Nephron progenitor cell (in vitro differentiated cells): Measurements from ENCODE around the gene ZMYND11.

Experiments used
- DNase-seq: peaks from one replicate; pipeline ENCODE4 v3.0.0; 2021
- H3K27ac Mint-ChIP-seq: 2 replicates; pipeline ENCODE4 v1.8.0; 2021; ENCODE audit warnings: mild to moderate bottlenecking, moderate library complexity, mixed read lengths
- H3K27me3 Mint-ChIP-seq: 2 replicates; pipeline ENCODE4 v1.8.0; 2021; ENCODE audit warnings: mild to moderate bottlenecking, low read depth, mixed read lengths; ENCODE audit not compliant: poor library complexity
- H3K36me3 Mint-ChIP-seq: 2 replicates; pipeline ENCODE4 v1.8.0; 2021; ENCODE audit warnings: low read depth, mixed read lengths
- H3K4me1 Mint-ChIP-seq: 2 replicates; pipeline ENCODE4 v1.8.0; 2021; ENCODE audit warnings: mixed read lengths
- H3K4me3 Mint-ChIP-seq: 2 replicates; pipeline ENCODE4 v1.8.0; 2021; ENCODE audit warnings: mild to moderate bottlenecking, moderate library complexity, mixed read lengths
- H3K9me3 Mint-ChIP-seq: 2 replicates; pipeline ENCODE4 v1.8.0; 2021; ENCODE audit warnings: mild to moderate bottlenecking, moderate library complexity, mixed read lengths
- TF ChIP-seq, protein P1 (sequence below): fragments of 200-600 bp; sonication (generic); IDR thresholded peaks from 2 replicates; pipeline ENCODE4 v1.5.0; 2021; ENCODE audit warnings: antibody characterized with exemption

ZMYND11 gene

DNA sequence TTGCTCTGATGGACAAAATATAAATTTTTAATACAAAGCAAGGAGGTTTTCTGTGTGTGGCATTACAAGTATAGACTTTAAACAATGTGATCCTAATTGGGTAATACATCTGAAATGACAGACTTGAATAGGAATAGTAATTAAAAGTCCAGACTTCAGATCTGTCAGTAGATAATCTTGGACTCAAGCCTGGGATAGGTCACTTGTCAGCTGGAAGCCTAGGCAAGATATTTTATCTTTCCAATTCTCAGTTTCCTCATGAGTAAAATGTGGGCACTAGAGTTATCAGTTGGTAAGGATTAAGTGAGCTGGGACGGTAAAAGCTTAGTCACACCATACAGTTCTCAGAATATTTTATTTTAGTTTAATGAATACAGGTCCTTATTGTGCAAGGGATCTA, 10.4 kb upstream of the ZMYND11 start:
- Mint-ChIP-seq H3K36me3 (peaks cover 13% of the 10 kb centered on the region), H3K4me1 (peaks cover 6% of the 10 kb centered on the region), H3K27me3 (peaks cover 8% of the 10 kb centered on the region), H3K27ac (no peak overlapping the region), H3K4me3 (no peak overlapping the region), H3K9me3 (peaks cover 54% of the 10 kb centered on the region)
- DNase-seq: no peak
- TF ChIP-seq, protein P1, sequence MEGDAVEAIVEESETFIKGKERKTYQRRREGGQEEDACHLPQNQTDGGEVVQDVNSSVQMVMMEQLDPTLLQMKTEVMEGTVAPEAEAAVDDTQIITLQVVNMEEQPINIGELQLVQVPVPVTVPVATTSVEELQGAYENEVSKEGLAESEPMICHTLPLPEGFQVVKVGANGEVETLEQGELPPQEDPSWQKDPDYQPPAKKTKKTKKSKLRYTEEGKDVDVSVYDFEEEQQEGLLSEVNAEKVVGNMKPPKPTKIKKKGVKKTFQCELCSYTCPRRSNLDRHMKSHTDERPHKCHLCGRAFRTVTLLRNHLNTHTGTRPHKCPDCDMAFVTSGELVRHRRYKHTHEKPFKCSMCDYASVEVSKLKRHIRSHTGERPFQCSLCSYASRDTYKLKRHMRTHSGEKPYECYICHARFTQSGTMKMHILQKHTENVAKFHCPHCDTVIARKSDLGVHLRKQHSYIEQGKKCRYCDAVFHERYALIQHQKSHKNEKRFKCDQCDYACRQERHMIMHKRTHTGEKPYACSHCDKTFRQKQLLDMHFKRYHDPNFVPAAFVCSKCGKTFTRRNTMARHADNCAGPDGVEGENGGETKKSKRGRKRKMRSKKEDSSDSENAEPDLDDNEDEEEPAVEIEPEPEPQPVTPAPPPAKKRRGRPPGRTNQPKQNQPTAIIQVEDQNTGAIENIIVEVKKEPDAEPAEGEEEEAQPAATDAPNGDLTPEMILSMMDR: no peak

DNA sequence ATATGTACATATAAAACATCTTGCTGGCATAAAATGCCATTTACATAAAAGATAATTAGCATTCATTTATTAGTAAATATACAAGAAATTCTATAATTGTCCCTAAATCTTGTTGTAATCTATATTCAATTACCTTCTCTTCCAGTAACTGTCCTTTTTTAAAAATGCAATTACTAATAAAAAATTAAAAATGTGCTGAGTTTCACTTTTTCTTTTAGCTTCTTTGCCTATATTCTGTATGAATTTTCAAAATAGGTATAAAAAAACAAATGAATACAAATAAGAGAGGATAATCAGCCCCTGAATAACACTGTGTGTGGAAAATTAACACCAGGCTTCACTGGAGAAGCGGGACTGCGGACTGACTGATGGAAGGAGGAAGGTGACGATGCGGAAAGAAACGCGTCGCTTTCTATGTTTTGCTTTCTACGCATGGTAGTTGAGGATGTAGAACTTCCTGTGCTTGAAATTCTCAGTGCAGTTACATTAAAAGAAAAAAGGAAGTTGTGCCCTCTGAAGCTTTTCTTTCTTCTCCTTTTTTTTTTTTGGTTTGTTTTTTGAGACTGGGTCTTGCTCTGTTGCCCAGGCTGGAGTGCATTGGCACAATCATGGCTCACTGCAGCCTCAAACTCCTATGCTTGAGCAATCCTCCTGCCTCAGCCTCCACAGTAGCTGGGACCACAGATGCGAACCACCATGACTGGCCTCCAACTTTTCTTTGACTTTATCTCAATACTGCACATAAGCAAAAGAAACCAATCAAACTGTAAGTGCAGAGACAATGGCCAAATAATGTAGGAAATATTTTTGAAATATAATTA, 7.4 kb upstream of the ZMYND11 start:
- peaks cover 22% of the 10 kb centered on the region for H3K4me1 Mint-ChIP-seq
- peaks cover 5% of the 10 kb centered on the region for H3K27me3 Mint-ChIP-seq
- H3K4me3 Mint-ChIP-seq: no peak overlapping the region
- H3K36me3 Mint-ChIP-seq: peaks cover 5% of the 10 kb centered on the region
- H3K9me3 Mint-ChIP-seq: peaks cover 27% of the 10 kb centered on the region
- H3K27ac Mint-ChIP-seq: no peak overlapping the region
- TF ChIP-seq, protein P1: no peak
- DNase-seq: no peak

DNA sequence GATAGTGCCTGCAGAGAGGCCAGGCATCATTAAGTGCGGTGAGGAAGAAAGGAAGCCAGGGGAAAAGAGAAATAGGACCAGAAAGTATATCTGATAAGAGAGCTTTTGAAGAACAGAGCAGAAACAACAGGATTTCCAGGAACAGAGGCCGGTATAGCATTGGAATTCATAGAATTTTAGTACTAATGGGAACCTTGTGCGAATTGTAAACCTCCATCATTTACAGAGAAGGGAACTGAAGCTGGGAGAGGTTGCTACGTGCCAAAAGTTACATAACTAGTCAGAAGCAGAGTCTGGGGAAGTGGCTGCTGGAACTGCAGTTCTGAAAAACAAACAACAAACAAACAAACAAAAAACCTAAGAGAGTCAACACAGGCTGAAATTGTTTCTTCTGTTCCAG, 5.4 kb upstream of the ZMYND11 start:
- Mint-ChIP-seq H3K4me1 (peaks cover 38% of the 10 kb centered on the region), H3K27ac (peak overlapping the region; percentile 60)
- no peak for DNase-seq

DNA sequence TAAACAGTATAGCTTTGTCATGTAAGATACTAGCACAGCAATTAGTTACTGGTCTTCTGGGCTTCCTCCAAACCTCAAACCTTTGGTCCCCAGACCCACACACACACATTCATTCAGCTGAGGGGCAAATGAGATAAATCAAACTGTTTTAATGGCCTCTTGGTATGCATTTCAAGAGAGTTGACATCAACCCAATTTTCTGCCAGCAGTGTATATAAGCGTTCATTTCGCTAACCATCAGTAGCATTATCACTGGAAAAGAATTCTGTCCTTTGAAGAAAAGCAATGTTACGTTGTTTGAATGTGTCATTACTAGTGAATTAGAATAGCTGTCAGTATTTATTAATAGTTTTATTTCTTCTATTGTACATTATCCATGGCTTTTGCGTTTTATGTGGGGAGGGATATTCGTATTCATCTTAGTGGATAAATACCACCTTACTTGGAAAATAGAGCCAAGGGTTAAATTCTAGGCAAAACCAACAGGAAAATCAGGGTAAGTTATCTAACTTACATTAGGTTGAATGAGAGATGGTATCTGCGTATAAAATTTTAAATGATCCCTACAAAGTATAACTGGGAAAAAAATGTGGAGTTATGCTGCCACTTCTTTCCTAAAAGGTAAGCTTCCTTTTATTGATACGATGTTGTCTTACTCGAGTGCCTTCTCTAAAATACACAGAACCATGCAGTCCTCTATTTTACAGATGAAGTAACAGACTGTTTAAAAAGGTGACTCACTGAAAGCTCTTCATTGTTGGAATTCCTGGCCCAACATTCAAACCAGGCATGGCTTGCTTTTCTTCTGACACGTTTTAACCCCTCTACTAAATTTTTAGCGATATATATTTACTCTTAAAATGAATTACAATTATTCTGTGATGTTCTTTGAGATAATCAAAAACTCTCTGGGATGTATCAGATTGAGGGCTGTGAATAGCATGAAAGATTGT, 2.0 kb upstream of the ZMYND11 start:
- H3K4me1 Mint-ChIP-seq: peaks cover 47% of the 10 kb centered on the region
- no peak overlapping the region for H3K27ac Mint-ChIP-seq
- H3K36me3 Mint-ChIP-seq: no peaks in the 10 kb centered on the region
- no peak for DNase-seq
- peak overlapping the region; percentile 89 for H3K4me3 Mint-ChIP-seq
- H3K9me3 Mint-ChIP-seq: no peaks in the 10 kb centered on the region
- peaks cover 10% of the 10 kb centered on the region for H3K27me3 Mint-ChIP-seq
- TF ChIP-seq, protein P1: no peak

More for the DNA sequence above, 5.4 kb upstream of the ZMYND11 start:
- Mint-ChIP-seq H3K36me3 (no peaks in the 10 kb centered on the region), H3K9me3 (peaks cover 15% of the 10 kb centered on the region), H3K27me3 (peaks cover 8% of the 10 kb centered on the region), H3K4me3 (no peak overlapping the region)
- TF ChIP-seq, protein P1: no peak

DNA sequence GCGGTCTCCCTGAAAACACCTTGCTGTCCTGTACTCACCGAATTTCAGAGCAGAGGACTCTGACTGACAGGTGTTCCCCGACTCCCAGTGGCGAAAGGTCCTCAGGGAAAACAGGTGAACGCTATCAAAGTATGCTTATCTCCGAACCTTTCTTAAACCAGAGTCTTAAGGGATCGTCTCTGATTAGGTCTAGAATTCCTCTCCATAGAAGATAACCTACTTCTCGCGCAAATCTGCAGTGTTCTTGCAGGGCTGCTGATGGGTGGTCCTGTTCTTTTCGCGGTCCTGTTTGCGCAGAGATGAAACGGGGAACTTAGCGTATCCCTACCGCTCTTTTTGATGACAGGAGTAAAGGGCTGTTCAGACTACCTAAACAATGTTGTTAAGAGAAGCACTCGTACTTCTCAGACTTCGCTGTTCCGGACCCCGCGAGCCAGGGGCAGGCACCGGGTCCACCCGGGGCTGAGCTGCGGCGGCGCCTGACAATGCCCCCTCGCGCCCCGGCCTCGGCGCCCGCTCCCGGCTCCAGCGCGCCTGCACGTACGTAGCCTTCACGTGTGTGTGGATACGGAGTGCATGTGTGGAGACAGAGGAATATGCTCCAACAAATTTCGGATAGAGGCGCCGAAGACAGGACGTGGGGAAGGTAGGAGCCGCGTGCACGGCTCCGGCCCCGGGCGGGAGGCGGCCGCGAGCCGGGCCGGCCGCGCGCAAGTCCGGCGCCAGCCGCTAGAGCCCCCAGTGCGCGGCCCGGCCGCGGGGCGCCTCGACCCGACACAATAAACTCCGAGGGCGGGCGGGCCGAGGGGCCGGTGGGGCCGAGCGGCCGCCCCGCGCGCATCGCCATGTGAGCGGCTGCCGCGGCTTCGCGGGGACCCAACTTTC, 766 bp upstream of the ZMYND11 start:
- H3K4me3 Mint-ChIP-seq: peak overlapping the region; percentile 89

More for the DNA sequence above, 766 bp upstream of the ZMYND11 start:
- TF ChIP-seq, protein P1: no peak
- H3K36me3 Mint-ChIP-seq: no peaks in the 10 kb centered on the region
- peak; percentile 66 for DNase-seq
- H3K9me3 Mint-ChIP-seq: no peaks in the 10 kb centered on the region
- H3K27ac Mint-ChIP-seq: no peak overlapping the region
- H3K27me3 Mint-ChIP-seq: peaks cover 10% of the 10 kb centered on the region
- peaks cover 45% of the 10 kb centered on the region for H3K4me1 Mint-ChIP-seq
